ENCODE results near the gene TRPM3.

Gene TRPM3

GRCh38 chr9:70813141-70813540 is 308.3 kb downstream of the TRPM3 start:
- no peak for DNase-seq

- DNase-seq, result no peak
Observed at GRCh38 chr9:70811638-70812037, 309.8 kb downstream of the TRPM3 start.

GRCh38 chr9:70806875-70807274 is 314.5 kb downstream of the TRPM3 start:
- no peak for DNase-seq

GRCh38 chr9:70805949-70806348 is 315.5 kb downstream of the TRPM3 start:
- DNase-seq, result no peak

GRCh38 chr9:70802758-70803436 is 318.5 kb downstream of the TRPM3 start:
- no peak for DNase-seq

- no peak for DNase-seq
Observed at GRCh38 chr9:70802206-70802605, 319.2 kb downstream of the TRPM3 start.

- DNase-seq, result no peak
Observed at GRCh38 chr9:70801181-70801829, 320.1 kb downstream of the TRPM3 start.

- DNase-seq, result no peak
Observed at GRCh38 chr9:70798018-70798417, 323.4 kb downstream of the TRPM3 start.

GRCh38 chr9:70795841-70796240 is 325.6 kb downstream of the TRPM3 start:
- DNase-seq, result no peak

GRCh38 chr9:70792796-70793195 is 328.6 kb downstream of the TRPM3 start:
- DNase-seq, result no peak

- DNase-seq, result no peak
Observed at GRCh38 chr9:70791936-70792335, 329.5 kb downstream of the TRPM3 start.

GRCh38 chr9:70789086-70789485 is 332.3 kb downstream of the TRPM3 start:
- DNase-seq, result no peak

- DNase-seq, result no peak
Observed at GRCh38 chr9:70784456-70784855, 337.0 kb downstream of the TRPM3 start.

- no peak for DNase-seq
Observed at GRCh38 chr9:70778568-70778967, 342.9 kb downstream of the TRPM3 start.

GRCh38 chr9:70773579-70773978 is 347.8 kb downstream of the TRPM3 start:
- no peak for DNase-seq

- no peak for DNase-seq
Observed at GRCh38 chr9:70772601-70773000, 348.8 kb downstream of the TRPM3 start.

GRCh38 chr9:70765946-70766345 is 355.5 kb downstream of the TRPM3 start:
- no peak for DNase-seq

GRCh38 chr9:70761139-70761670 is 360.2 kb downstream of the TRPM3 start:
- no peak for DNase-seq

GRCh38 chr9:70760228-70760627 is 361.2 kb downstream of the TRPM3 start:
- no peak for DNase-seq

GRCh38 chr9:70753311-70753710 is 368.1 kb downstream of the TRPM3 start:
- DNase-seq, result no peak

GRCh38 chr9:70749066-70749465 is 372.4 kb downstream of the TRPM3 start:
- no peak for DNase-seq

GRCh38 chr9:70747261-70747718 is 374.1 kb downstream of the TRPM3 start:
- no peak for DNase-seq

- no peak for DNase-seq
Observed at GRCh38 chr9:70746760-70747159, 374.7 kb downstream of the TRPM3 start.

- DNase-seq, result no peak
Observed at GRCh38 chr9:70746316-70746715, 375.1 kb downstream of the TRPM3 start.

All from DMS53 (cell line).